Measurements from ENCODE around the gene EFEMP1.

EFEMP1 gene

GRCh38 chr2:55862246-55862645 lies 61.3 kb downstream of the EFEMP1 start:
- H3K36me3 ChIP-seq (ENCODE audit: insufficient read depth, low read length) = no peaks in the 10 kb centered on the region
- TF ChIP-seq CTCF (IDR thresholded peaks at IDR 0.05; ENCODE audit: borderline replicate concordance, extremely low read depth, low read length, poor library complexity, severe bottlenecking) (no peak), EZH2 (IDR thresholded peaks at IDR 0.05; ENCODE audit: borderline replicate concordance, low read depth, low read length, severe bottlenecking) (no peak)
- no peaks in the 10 kb centered on the region for H3K4me1 ChIP-seq (ENCODE audit: insufficient read depth, low read length)
- no peaks in the 10 kb centered on the region for H3K27me3 ChIP-seq (ENCODE audit: insufficient read depth, low read length, poor library complexity)
- ATAC-seq (ENCODE audit: insufficient read depth, low read depth) = no peak
- no peak overlapping the region for H3K4me2 ChIP-seq (ENCODE audit: insufficient read depth, low read length)
- no peaks in the 10 kb centered on the region for H3K9me3 ChIP-seq (ENCODE audit: insufficient read depth, low read length, severe bottlenecking)
- H4K20me1 ChIP-seq (ENCODE audit: insufficient read depth, low read length) = no peaks in the 10 kb centered on the region
- H3K4me3 ChIP-seq (ENCODE audit: low read depth in 1 of 2, low read length in 2 of 2) = no peak overlapping the region
- H2AFZ ChIP-seq (ENCODE audit: low read depth, low read length) = no peak overlapping the region
- no peak overlapping the region for H3K27ac ChIP-seq (ENCODE audit: low read length)
- no peaks in the 10 kb centered on the region for H3K79me2 ChIP-seq (ENCODE audit: insufficient read depth, low read length)
- no peak overlapping the region for H3K9ac ChIP-seq (ENCODE audit: low read depth, low read length)
- DNase-seq = no peak

GRCh38 chr2:55861733-55862132 lies 61.8 kb downstream of the EFEMP1 start:
- H3K27me3 ChIP-seq (ENCODE audit: insufficient read depth, low read length, poor library complexity) = no peaks in the 10 kb centered on the region
- no peaks in the 10 kb centered on the region for H4K20me1 ChIP-seq (ENCODE audit: insufficient read depth, low read length)
- no peak for DNase-seq
- ATAC-seq (ENCODE audit: insufficient read depth, low read depth) = no peak
- no peak overlapping the region for H3K4me2 ChIP-seq (ENCODE audit: insufficient read depth, low read length)
- no peaks in the 10 kb centered on the region for H3K79me2 ChIP-seq (ENCODE audit: insufficient read depth, low read length)
- no peaks in the 10 kb centered on the region for H3K9me3 ChIP-seq (ENCODE audit: insufficient read depth, low read length, severe bottlenecking)
- TF ChIP-seq EZH2 (IDR thresholded peaks at IDR 0.05; ENCODE audit: borderline replicate concordance, low read depth, low read length, severe bottlenecking) (no peak), CTCF (IDR thresholded peaks at IDR 0.05; ENCODE audit: borderline replicate concordance, extremely low read depth, low read length, poor library complexity, severe bottlenecking) (no peak)
- no peaks in the 10 kb centered on the region for H3K36me3 ChIP-seq (ENCODE audit: insufficient read depth, low read length)
- no peak overlapping the region for H3K27ac ChIP-seq (ENCODE audit: low read length)
- no peaks in the 10 kb centered on the region for H3K4me1 ChIP-seq (ENCODE audit: insufficient read depth, low read length)
- no peak overlapping the region for H2AFZ ChIP-seq (ENCODE audit: low read depth, low read length)
- no peak overlapping the region for H3K9ac ChIP-seq (ENCODE audit: low read depth, low read length)
- H3K4me3 ChIP-seq (ENCODE audit: low read depth in 1 of 2, low read length in 2 of 2) = no peak overlapping the region

- Histone ChIP-seq H3K4me3 (ENCODE audit: low read depth in 1 of 2, low read length in 2 of 2) (no peak overlapping the region), H3K36me3 (ENCODE audit: insufficient read depth, low read length) (no peaks in the 10 kb centered on the region), H3K79me2 (ENCODE audit: insufficient read depth, low read length) (no peaks in the 10 kb centered on the region), H3K9me3 (ENCODE audit: insufficient read depth, low read length, severe bottlenecking) (no peaks in the 10 kb centered on the region), H3K4me2 (ENCODE audit: insufficient read depth, low read length) (no peak overlapping the region), H3K27me3 (ENCODE audit: insufficient read depth, low read length, poor library complexity) (no peaks in the 10 kb centered on the region), H3K4me1 (ENCODE audit: insufficient read depth, low read length) (no peaks in the 10 kb centered on the region), H3K27ac (ENCODE audit: low read length) (no peak overlapping the region), H3K9ac (ENCODE audit: low read depth, low read length) (no peak overlapping the region), H2AFZ (ENCODE audit: low read depth, low read length) (no peak overlapping the region), H4K20me1 (ENCODE audit: insufficient read depth, low read length) (no peaks in the 10 kb centered on the region)
- ATAC-seq (ENCODE audit: insufficient read depth, low read depth) = no peak
- TF ChIP-seq CTCF (IDR thresholded peaks at IDR 0.05; ENCODE audit: borderline replicate concordance, extremely low read depth, low read length, poor library complexity, severe bottlenecking) = no peak
- TF ChIP-seq EZH2 (IDR thresholded peaks at IDR 0.05; ENCODE audit: borderline replicate concordance, low read depth, low read length, severe bottlenecking) = no peak
- DNase-seq = no peak
Measured at GRCh38 chr2:55860832-55861231, 62.8 kb downstream of the EFEMP1 start.

- Histone ChIP-seq H2AFZ (ENCODE audit: low read depth, low read length) (no peak overlapping the region), H3K27ac (ENCODE audit: low read length) (no peak overlapping the region), H3K4me1 (ENCODE audit: insufficient read depth, low read length) (no peaks in the 10 kb centered on the region), H3K4me3 (ENCODE audit: low read depth in 1 of 2, low read length in 2 of 2) (no peak overlapping the region), H3K4me2 (ENCODE audit: insufficient read depth, low read length) (no peak overlapping the region), H3K27me3 (ENCODE audit: insufficient read depth, low read length, poor library complexity) (no peaks in the 10 kb centered on the region), H3K36me3 (ENCODE audit: insufficient read depth, low read length) (no peaks in the 10 kb centered on the region), H4K20me1 (ENCODE audit: insufficient read depth, low read length) (no peaks in the 10 kb centered on the region), H3K9ac (ENCODE audit: low read depth, low read length) (no peak overlapping the region), H3K9me3 (ENCODE audit: insufficient read depth, low read length, severe bottlenecking) (no peaks in the 10 kb centered on the region), H3K79me2 (ENCODE audit: insufficient read depth, low read length) (no peaks in the 10 kb centered on the region)
- TF ChIP-seq CTCF (IDR thresholded peaks at IDR 0.05; ENCODE audit: borderline replicate concordance, extremely low read depth, low read length, poor library complexity, severe bottlenecking) = no peak
- TF ChIP-seq EZH2 (IDR thresholded peaks at IDR 0.05; ENCODE audit: borderline replicate concordance, low read depth, low read length, severe bottlenecking) = no peak
- DNase-seq (no peak), ATAC-seq (ENCODE audit: insufficient read depth, low read depth) (no peak)
Measured at GRCh38 chr2:55859875-55860274, 63.7 kb downstream of the EFEMP1 start.

Data from DND-41 (cell line).